NCI-H2196 treated with DMSO at 0.1 percent for 48 hours (cell line): ENCODE measurements around the gene GPD2.
"Not testable (repeated sequence)": the region's sequence is repeated elsewhere in the genome, so short reads cannot be mapped to it uniquely, and the experiment has no call there.

Experiments
- DNase-seq: peaks from one replicate; lab custom pipeline; 2025; ENCODE audit not compliant: unreplicated experiment; lab: John Stamatoyannopoulos, UW

Gene GPD2

DNA sequence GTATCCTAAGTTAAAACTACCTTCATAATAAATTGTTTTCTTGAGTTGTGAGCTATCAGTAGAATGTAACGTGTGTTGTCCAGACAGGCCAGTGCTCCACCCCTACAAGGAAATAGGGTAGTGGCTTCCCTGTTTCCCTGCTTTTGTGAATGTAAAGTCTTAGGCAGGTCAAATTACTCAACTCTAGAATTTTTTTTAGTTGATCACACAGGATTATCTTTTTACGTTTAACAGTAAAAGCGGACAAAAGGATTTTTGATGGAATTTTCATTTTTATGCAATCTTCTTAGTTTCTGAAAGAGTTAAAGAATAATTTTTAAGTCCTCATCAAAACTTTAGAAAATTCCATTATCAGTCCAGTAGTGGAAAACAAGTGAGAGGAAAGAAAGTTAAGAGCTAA is 38.2 kb downstream of the GPD2 start:
- DNase-seq, result no peak

- no peak for DNase-seq
These were observed 40.1 kb downstream of the GPD2 start for GRCh38 chr2:156476021-156476849.

DNA sequence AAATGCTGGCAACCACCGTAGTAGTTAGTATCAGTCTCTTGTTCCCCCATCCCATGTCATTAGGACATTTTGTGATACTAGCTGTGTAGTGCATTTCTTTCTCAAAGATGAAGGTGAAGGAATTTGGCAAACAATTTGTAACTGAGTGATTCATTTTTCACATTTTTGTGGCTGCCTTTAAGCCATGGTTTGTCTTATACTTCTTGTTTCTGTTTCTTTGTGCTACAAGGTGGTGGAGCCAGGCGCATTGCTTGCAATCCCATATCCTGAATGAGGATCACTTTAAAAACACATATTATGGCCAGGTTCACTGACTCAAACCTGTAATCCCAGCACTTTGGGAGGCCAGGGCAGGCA is 40.6 kb downstream of the GPD2 start:
- DNase-seq, result no peak

DNA sequence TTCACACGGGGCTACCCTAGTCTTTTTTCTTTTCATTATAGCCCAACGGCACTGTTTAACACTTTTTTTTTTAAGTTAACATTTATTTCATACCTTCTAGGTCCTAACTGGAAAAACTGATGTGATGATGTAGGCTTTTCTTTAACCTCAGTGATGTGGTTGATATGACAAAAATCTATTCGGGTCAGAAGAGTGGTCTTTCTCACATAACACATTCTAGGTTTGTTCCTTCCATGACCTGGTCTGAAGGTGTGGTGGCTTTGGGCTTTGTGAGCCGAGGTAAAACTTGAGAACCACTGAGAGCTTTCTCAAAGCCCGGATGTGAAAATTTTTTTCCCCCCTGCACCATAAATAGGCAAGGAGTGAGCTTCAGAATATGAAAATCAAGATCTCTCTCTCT is 44.2 kb downstream of the GPD2 start:
- DNase-seq, result no peak

- no peak for DNase-seq
These were observed 45.1 kb downstream of the GPD2 start for GRCh38 chr2:156481312-156481711.

DNA sequence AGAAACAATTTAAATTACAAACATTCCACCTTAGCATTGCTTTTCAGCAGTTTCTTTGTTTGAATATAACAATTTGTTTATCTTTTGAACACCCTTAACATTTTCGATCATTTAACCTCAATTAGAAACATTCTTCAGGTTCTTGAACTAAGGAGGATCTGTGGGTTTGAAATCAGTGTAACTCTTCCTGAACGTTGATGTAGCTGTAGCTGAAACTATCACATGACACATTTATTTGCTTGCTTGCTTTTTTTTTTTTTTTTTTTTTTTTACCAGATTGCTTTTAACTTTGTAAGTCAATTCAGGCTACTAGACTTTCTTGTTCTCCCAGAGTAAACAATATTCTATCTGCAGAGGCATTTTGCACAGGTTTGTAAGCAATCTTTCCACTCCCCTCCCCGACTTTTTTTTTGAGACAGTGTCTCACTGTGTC is 47.6 kb downstream of the GPD2 start:
- no peak for DNase-seq

GRCh38 chr2:156486147-156486546 is 50.0 kb downstream of the GPD2 start:
- no peak for DNase-seq

GRCh38 chr2:156486614-156487013 is 50.4 kb downstream of the GPD2 start:
- DNase-seq, result no peak

- no peak for DNase-seq
These were observed 53.0 kb downstream of the GPD2 start for GRCh38 chr2:156489195-156489594.

DNA sequence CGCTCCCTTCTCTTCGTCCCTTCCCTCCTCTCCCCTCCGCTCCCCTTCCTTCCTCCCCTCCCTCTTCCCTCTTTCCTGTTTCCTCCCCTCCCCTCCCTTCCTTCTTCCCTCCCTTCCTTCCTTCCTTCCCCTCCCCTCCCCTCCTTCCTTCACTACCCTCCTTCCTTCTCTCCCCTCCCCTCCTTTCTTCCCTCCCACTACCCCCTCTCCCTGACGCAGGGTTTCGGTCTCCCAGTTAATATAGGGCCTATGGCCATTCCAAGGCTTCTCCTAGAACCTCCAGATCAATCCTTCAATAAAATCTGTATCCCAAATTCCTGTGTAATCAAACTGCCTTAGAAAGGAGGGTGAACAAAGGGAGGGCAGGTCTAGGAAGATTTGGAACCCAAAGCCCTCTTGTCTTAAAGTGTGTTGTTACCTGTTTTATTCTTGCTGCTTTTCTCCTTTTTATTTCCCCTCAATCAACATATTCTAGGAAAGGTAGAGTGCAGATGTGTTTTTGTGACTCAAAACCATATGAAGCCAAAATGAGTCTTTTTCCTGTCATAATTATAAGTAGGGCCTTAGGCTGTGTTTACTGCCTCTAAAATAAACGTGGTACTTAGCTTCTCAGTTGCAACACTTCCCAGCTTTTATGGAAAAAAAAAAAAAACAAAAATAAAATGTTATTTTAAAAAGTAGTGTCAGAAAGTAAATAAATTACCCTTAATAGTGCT is 53.7 kb downstream of the GPD2 start:
- no peak for DNase-seq

DNA sequence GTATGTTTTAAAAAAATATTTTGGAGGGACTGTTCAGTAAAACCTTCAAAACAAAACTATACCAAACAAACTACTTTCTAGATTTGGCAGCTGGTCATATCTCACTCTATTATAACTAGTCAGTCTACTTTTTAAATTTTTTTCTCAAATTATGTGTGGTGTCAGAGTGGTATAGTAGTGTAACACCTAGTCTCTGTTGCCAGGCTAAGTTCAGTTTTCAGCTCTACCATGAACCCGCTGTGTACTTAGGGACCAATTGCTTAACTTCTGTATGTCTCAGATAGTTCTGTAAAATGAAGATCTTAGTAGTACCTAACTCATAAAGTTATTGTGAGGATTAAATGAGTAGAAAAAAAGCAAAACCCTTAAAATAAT is 54.3 kb downstream of the GPD2 start:
- no peak for DNase-seq

DNA sequence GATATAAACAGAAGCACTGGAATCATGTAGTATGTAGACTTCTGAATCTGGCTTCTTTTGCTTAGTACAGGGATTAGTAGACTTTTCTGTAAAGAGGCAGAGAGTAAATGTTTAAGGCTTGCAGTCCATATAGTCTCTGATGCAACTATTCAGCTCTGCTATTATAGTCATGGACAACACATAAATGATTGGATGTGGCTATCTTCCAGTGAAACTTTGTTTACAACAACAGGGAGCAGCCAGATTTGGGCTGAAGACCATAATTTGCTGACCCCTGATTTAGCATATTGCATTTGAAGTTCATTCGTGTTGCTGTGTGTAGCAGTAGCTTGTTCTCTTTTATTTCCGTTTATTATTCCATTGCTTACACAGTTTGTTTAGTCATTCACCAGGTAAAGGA is 55.0 kb downstream of the GPD2 start:
- no peak for DNase-seq

DNA sequence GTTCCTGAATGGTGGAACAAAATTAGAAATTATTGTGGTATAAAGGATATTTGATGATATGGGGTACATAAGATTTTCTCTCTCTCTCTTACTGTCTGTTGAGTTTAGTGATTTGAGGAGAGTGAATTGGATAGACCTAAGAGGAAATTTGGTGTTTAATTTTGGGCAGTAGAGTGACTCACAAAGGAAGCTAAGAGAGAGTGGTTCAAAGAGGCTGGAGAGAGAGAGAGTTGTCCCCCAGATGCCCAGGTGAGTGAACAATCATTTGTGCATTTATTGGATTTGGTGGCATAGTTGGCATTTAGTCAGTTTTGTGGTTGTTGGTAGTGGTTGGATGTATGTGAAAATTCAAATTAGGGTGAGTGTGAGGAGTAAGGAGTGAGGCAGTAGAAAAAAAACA is 56.8 kb downstream of the GPD2 start:
- no peak for DNase-seq

DNA sequence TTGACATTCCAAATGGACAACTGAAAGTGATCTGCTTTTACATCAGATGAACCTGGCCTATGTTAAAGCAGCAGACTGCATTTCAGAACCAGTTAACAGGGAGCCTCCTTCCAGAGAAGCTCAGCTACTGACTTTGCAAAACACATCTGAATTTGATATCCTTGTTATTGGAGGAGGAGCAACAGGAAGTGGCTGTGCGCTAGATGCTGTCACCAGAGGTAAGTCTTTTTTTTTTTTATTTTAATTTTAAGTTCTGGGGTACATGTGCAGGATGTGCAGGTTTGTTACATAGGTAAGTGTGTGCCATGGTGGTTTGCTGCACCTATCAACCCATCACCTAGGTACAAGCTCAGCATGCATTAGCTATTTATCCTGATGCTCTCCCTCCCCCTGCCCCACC is 59.8 kb downstream of the GPD2 start:
- not testable (repeated sequence) for DNase-seq

DNA sequence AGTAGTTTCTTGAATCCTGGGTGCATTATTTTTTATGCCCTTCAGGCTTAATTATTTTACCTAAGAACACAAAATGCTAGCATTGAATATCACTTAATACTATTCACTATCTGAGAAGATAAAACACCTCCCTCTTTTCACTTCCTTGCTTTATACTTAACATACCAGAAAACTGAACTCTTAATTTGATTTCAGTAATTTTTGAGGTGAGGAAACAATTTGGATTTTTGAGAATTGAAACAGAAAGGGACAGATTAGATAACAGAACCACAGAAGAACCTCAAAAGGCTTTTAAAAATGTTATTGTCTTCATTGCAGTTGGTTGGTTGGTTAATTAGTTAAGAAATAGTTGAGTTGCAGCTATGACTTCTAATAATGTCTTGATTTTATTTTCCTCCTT is 69.5 kb downstream of the GPD2 start:
- DNase-seq, result no peak

DNA sequence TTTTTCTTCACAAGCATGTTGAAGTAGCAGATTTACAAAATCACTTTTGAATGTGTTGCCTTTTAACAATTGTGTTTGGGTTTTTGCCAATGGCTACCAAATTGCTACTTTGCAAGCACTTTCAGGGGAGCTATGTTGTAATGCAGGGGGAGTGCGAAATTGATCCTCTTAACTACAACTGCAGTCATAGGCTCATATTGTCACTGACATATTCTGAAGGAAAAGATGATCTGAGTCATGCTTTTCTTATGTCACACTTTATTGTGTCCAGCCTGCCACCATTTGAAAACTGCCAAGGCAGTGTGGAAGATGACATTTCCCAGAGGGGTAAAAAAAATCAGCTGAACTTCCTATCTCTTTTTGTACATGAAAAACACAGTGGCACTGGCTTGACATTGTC is 74.9 kb downstream of the GPD2 start:
- no peak for DNase-seq

DNA sequence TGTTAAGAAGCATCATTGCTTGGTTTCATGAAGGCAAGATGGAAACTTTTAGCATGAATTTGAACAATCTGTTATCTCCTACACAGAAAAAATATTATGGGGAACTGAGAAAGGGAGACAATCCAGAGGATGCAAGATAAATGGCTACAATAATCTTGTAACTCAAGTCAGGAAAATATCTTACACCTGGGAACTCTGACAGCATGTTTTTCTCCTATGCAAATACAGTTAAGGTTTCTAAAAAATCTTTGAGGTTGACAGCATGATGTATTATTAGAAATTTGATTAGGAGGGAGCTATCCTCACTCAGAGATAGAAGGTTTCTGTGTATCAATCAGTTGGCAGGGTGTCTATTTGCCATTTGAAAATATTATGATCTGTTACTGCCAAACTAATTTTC is 75.6 kb downstream of the GPD2 start:
- no peak for DNase-seq

DNA sequence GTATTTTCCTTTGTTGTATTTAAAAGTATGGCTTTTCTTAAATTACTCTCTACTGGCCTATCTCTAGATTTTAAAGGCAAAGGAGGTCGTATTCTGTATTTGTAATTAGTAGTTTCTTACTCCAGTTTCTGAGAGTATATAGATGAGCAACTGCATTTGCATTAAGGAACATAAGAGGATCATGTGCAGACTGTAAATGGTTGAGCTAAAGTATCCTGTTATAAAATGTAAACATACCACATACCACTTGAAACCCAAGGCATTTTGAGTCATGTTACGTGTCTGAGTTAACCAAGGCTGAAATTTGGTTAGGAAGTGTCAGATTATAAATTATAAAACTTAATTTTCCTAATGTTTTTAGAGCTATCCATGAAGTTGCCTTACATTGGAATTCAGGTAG is 76.3 kb downstream of the GPD2 start:
- no peak for DNase-seq

- no peak for DNase-seq
These were observed 77.0 kb downstream of the GPD2 start for GRCh38 chr2:156513219-156513618.

- no peak for DNase-seq
These were observed 81.2 kb downstream of the GPD2 start for GRCh38 chr2:156517419-156517818.

DNA sequence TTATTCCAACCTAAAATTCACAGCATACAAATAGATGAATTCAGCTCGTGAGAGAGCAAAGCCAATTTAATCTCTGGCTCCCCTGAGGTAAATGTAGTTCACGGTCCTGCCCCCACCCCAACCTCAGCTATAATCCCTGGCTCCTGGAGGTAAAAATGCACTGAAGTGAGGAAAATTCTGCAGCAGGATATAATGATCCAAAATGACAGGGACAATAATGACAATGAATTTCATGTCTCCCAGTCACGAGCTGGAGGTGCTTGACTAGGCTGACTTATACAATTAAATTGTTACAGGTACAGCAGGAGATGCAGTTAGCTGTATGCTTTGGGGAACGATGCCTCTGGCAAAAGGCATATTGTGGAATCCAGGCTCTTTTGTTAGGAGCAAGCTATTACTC is 82.0 kb downstream of the GPD2 start:
- DNase-seq, result no peak

GRCh38 chr2:156522864-156523440 is 86.8 kb downstream of the GPD2 start:
- no peak for DNase-seq
